K562 (cell line): ENCODE results near the gene GCN1. TPM values are rescaled to one million over a fixed set of nuclear protein-coding genes. Genes with fewer than 3 reads are reported as not detected.

Source experiments
- ATAC-seq: fragments of 200-7000 bp; cut with Tn5 transposase; 3 replicates; pipeline ENCODE4 v1.9.1; 2020; ENCODE audit warnings: moderate library complexity
- BruUV-seq: library from RNA; stranded (reverse); fragments of 400-500 nt; replicated peaks from 2 replicates; lab custom pipeline; 2021; lab: Mats Ljungman, UMichigan
- CTCF ChIA-PET: fragments of 300-600 bp; formaldehyde crosslinking; extraction: SDS; loops from one replicate; lab custom pipeline; 2021; ENCODE audit warnings: low intra/inter-chr PET ratio; lab: Yijun Ruan, JAX
- POLR2A ChIA-PET: fragments of 300-600, 350-650 bp; sonication (Branson Sonifier 250); formaldehyde crosslinking; extraction: SDS; loops from one replicate; lab custom pipeline; 2021; ENCODE audit warnings: antibody characterized with exemption, inconsistent platforms; lab: Yijun Ruan, JAX
- DNase-seq, 4 experiments: peaks; one replicate each; pipeline versions ENCODE4 v3.0.0 to v3.0.0-alpha.2; 2011 to 2018; ENCODE audit warnings: low spot score in 3 of 4, mixed read lengths in 3 of 4; ENCODE audit errors: extremely low read depth in 1 of 4
- FAIRE-seq: peaks from 2 replicates; lab custom pipeline; 2011; peaks lifted over from hg19 to GRCh38; lab: Jason Lieb, UNC
- H2AFZ ChIP-seq: 2 replicates; pipeline ENCODE4 v1.6.0; 2011; ENCODE audit warnings: low read depth, low read length, control low read depth, inconsistent platforms
- H3K27ac ChIP-seq: fragments of 200-600 bp; 3 replicates; pipeline ENCODE4 v1.8.0; 2011; ENCODE audit warnings: low read depth, mild to moderate bottlenecking, control low read depth, inconsistent platforms, low read length, moderate library complexity, mixed read lengths; ENCODE audit errors: extremely low read depth
- H3K27me3 ChIP-seq, 2 experiments: fragments of 300-600 bp in 1 of 2; 2 replicates in 1 of 2; 3 replicates in 1 of 2; pipeline versions ENCODE4 v1.6.0 to v1.8.0; 2011; ENCODE audit warnings: inconsistent platforms in 2 of 2, low read length in 2 of 2, mild to moderate bottlenecking in 1 of 2, mixed read lengths in 1 of 2, moderate library complexity in 1 of 2; ENCODE audit not compliant: control insufficient read depth in 2 of 2, insufficient read depth in 2 of 2
- H3K36me3 ChIP-seq: fragments of 300-600 bp; 3 replicates; pipeline ENCODE4 v1.8.0; 2011; ENCODE audit warnings: mild to moderate bottlenecking, low read length, inconsistent platforms; ENCODE audit not compliant: control insufficient read depth, insufficient read depth
- H3K4me1 ChIP-seq, 2 experiments: fragments of 200-600 bp in 1 of 2; replicated peaks in 1 of 2; 2 replicates in 1 of 2; 3 replicates in 1 of 2; pipeline versions ENCODE4 v1.5.1 to v1.8.0; 2011; ENCODE audit warnings: inconsistent platforms in 2 of 2, low read length in 2 of 2, mild to moderate bottlenecking in 1 of 2, mixed read lengths in 1 of 2, moderate library complexity in 1 of 2; ENCODE audit not compliant: control insufficient read depth in 2 of 2, insufficient read depth in 2 of 2
- H3K4me2 ChIP-seq: 2 replicates; pipeline ENCODE4 v1.6.1; 2011; ENCODE audit warnings: low read length, control low read depth, inconsistent platforms, mixed read lengths; ENCODE audit not compliant: insufficient read depth
- H3K4me3 ChIP-seq: fragments of 200-600 bp; sonication (generic), shearing (Covaris generic); 2 replicates; pipeline ENCODE4 v1.5.1; 2016; ENCODE audit warnings: control low read depth, inconsistent platforms
- H3K79me2 ChIP-seq: fragments of 200-600 bp; 3 replicates; pipeline ENCODE4 v1.8.0; 2011; ENCODE audit warnings: low read length, inconsistent platforms; ENCODE audit not compliant: control insufficient read depth, insufficient read depth
- H3K9ac ChIP-seq, 2 experiments: 2 replicates each; pipeline versions ENCODE4 v1.6.0 to v1.6.1; 2011; ENCODE audit warnings: low read depth in 2 of 2, low read length in 2 of 2, control low read depth in 1 of 2, inconsistent platforms in 1 of 2, mild to moderate bottlenecking in 1 of 2, mixed read lengths in 1 of 2; ENCODE audit not compliant: insufficient read depth in 1 of 2
- H3K9me1 ChIP-seq: one replicate; pipeline ENCODE4 v1.6.0; 2011; ENCODE audit warnings: inconsistent platforms, mild to moderate bottlenecking, low read length, moderate library complexity; ENCODE audit not compliant: control insufficient read depth, insufficient read depth
- H3K9me3 ChIP-seq: replicated peaks from 2 replicates; pipeline ENCODE4 v1.5.1; 2011; ENCODE audit warnings: low read depth, low read length, inconsistent platforms; ENCODE audit not compliant: control insufficient read depth, insufficient read depth
- H4K20me1 ChIP-seq: replicated peaks from 2 replicates; pipeline ENCODE4 v1.6.1; 2011; ENCODE audit warnings: low read length, inconsistent platforms, mixed read lengths; ENCODE audit not compliant: control insufficient read depth, insufficient read depth
- BCOR ChIP-seq: fragments of 450-650 bp; IDR thresholded peaks from 2 replicates; pipeline ENCODE4 v1.6.1; 2016
- E2F1 ChIP-seq: sonication (generic); formaldehyde crosslinking; IDR thresholded peaks from 2 replicates; pipeline ENCODE4 v1.8.1; 2023; ENCODE audit warnings: mild to moderate bottlenecking, missing genetic modification reagents, moderate library complexity
- FIP1L1 ChIP-seq: fragments of 200-400 bp; formaldehyde crosslinking; IDR thresholded peaks from 2 replicates; pipeline ENCODE4 v1.6.1; 2018; ENCODE audit warnings: mild to moderate bottlenecking, low read depth, low read length; ENCODE audit not compliant: poor library complexity, severe bottlenecking
- FOXK2 ChIP-seq, 2 experiments: fragments of 450-650 bp; IDR thresholded peaks in 1 of 2; conservative IDR thresholded peaks in 1 of 2; 2 replicates each; pipeline ENCODE4 v1.6.1; 2016; ENCODE audit warnings: low read depth in 2 of 2, mild to moderate bottlenecking in 1 of 2
- FUS ChIP-seq: fragments of 200-400 bp; formaldehyde crosslinking; optimal IDR thresholded peaks from 2 replicates; pipeline ENCODE3; 2017; ENCODE audit warnings: low read depth, low read length
- HNRNPLL ChIP-seq: fragments of 200-400 bp; formaldehyde crosslinking; IDR thresholded peaks from 2 replicates; pipeline ENCODE4 v1.6.1; 2017; ENCODE audit warnings: low read length, low read depth, mild to moderate bottlenecking; ENCODE audit not compliant: poor library complexity, severe bottlenecking
- L3MBTL2 ChIP-seq: fragments of 450-650 bp; IDR thresholded peaks from 2 replicates; pipeline ENCODE4 v1.6.1; 2016; ENCODE audit warnings: mild to moderate bottlenecking, moderate library complexity
- MCM5 ChIP-seq: fragments of 450-650 bp; IDR thresholded peaks from 2 replicates; pipeline ENCODE4 v1.6.1; 2016; ENCODE audit warnings: low read depth
- MTF1 ChIP-seq: fragments of 250-450 bp; sonication (Bioruptor Pico); IDR thresholded peaks from 2 replicates; pipeline ENCODE4 v1.9.0; 2021; ENCODE audit warnings: moderate library complexity, mild to moderate bottlenecking, inconsistent platforms, borderline replicate concordance
- NFXL1 ChIP-seq: fragments of 450-650 bp; formaldehyde crosslinking; IDR thresholded peaks from 2 replicates; pipeline ENCODE4 v1.4.0; 2021; ENCODE audit warnings: mild to moderate bottlenecking
- POLR2AphosphoS2 ChIP-seq: IDR thresholded peaks from 2 replicates; pipeline ENCODE4 v1.6.1; 2012; ENCODE audit warnings: low read length, improper control_type of control experiment
- POLR2G ChIP-seq: fragments of 200-400 bp; formaldehyde crosslinking; IDR thresholded peaks from 2 replicates; pipeline ENCODE4 v1.6.1; 2017; ENCODE audit warnings: low read depth, mild to moderate bottlenecking, antibody characterized with exemption, low read length, moderate library complexity
- RBM22 ChIP-seq: fragments of 200-400 bp; formaldehyde crosslinking; IDR thresholded peaks from 2 replicates; pipeline ENCODE4 v1.6.1; 2018; ENCODE audit warnings: low read length, low read depth; ENCODE audit not compliant: poor library complexity, severe bottlenecking
- RBM34 ChIP-seq: fragments of 200-400 bp; formaldehyde crosslinking; IDR thresholded peaks from 2 replicates; pipeline ENCODE4 v1.6.1; 2018; ENCODE audit warnings: low read length, borderline replicate concordance; ENCODE audit not compliant: insufficient read depth
- TRIM25 ChIP-seq: fragments of 450-650 bp; IDR thresholded peaks from 2 replicates; pipeline ENCODE4 v1.7.0; 2016; ENCODE audit warnings: borderline replicate concordance
- TRIM28 ChIP-seq: fragments of 450-650 bp; IDR thresholded peaks from 2 replicates; pipeline ENCODE4 v1.6.1; 2017
- ZNF12 ChIP-seq: sonication (generic); formaldehyde crosslinking; IDR thresholded peaks from 2 replicates; pipeline ENCODE4 v1.4.0; 2020; ENCODE audit warnings: mild to moderate bottlenecking, missing genetic modification reagents
- ZNF124 ChIP-seq: sonication (generic); formaldehyde crosslinking; IDR thresholded peaks from 2 replicates; pipeline ENCODE4 v1.8.1; 2022; ENCODE audit warnings: missing genetic modification reagents
- WGBS: fragments of 100-300 bp; shearing (Covaris generic); methylation state at CpG from one replicate; pipeline ENCODE4 v1.1.6; 2016; ENCODE audit warnings: low coverage, mixed read lengths; ENCODE audit not compliant: insufficient coverage; ENCODE audit errors: missing lambda C conversion rate; 5-methylcytosine and 5-hydroxymethylcytosine counted together
- in situ Hi-C: fragments of 300-500 bp; cut with MboI; formaldehyde crosslinking; loops from 4 replicates; pipeline ENCODE4 v1.15.0; 2018; ENCODE audit warnings: inconsistent platforms, mixed read lengths
- intact Hi-C: fragments of 100-400 bp; cut with micrococcal nuclease; formaldehyde crosslinking; loops from 2 replicates; pipeline ENCODE4 v1.14.2; 2022
- polyA plus RNA-seq, 8 experiments: library from polyadenylated mRNA; depleted of rRNA in 4 of 8; stranded (reverse) in 5 of 8; unstranded in 3 of 8; fragments of >200 nt; fragmentation: Nextera tagmentation in 2 of 8; fragmentation: Illumina TruSeq in 1 of 8; extraction: Ambion mirVana in 2 of 8; extraction: Trizol in 1 of 8; gene quantifications; 2 replicates each; pipeline versions ENCODE4 v1.2.1 to v1.2.3, GENCODE V29; 2011 to 2014; ENCODE audit warnings: inconsistent platforms in 1 of 8, missing spikeins in 1 of 8
- total RNA-seq, 7 experiments: library from RNA; depleted of rRNA in 6 of 7; stranded (reverse); fragments of >200 nt in 6 of 7; fragmentation: Illumina TruSeq in 2 of 7; extraction: Trizol in 2 of 7; gene quantifications; 2 replicates each; pipeline versions ENCODE4 v1.2.1 to v1.2.3, GENCODE V29; 2011 to 2021; ENCODE audit warnings: low replicate concordance in 1 of 7

Gene GCN1
- total and polyA plus RNA-seq, 9 of the 15 experiments (the other 6 are each of a cell fraction or from before 2014, with no cell fraction given): 11.9 to 190 (median 51.7) TPM

GRCh38 chr12:120092551-120093335, 101.8 kb downstream of the GCN1 start:
- CTCF ChIA-PET: no interaction called here
- Histone ChIP-seq H3K36me3 (peaks cover 38% of the 10 kb centered on the region; the same call in 1 of the 3 replicates), H3K27me3 (no peaks in the 10 kb centered on the region), H3K9ac (peak overlapping the region in 1 of 2 experiments; percentile 58; a peak in 1 of 4 replicates), H3K4me3 (no peak overlapping the region), H3K9me3 (no peaks in the 10 kb centered on the region), H3K79me2 (no peaks in the 10 kb centered on the region), H2AFZ (no peak overlapping the region), H3K4me2 (no peak overlapping the region), H4K20me1 (no peaks in the 10 kb centered on the region; the same call in none of the 2 replicates), H3K4me1 (peaks cover under 1 to 45% of the 10 kb centered on the region in 2 experiments; a peak in 2 of 5 replicates), H3K27ac (no peak overlapping the region), H3K9me1 (no peaks in the 10 kb centered on the region)
- 83% methylated on average over 14 of the region's 23 CpGs for WGBS
- DNase-seq (no peak), FAIRE-seq (no peak), ATAC-seq (no peak)
- POLR2A ChIA-PET: interaction anchor here (1.1 to 1.8 kb wide), 2 partner anchors 12 to 15 kb away, joined by 3 to 7 read pairs; no protein-coding TSS in a partner anchor
- intact Hi-C loops (no loop called here), in situ Hi-C loops (no loop called here)
- TF ChIP-seq MCM5: no peak
- TF ChIP-seq MTF1 (CRISPR knock-in tag): no peak
- no peak for TF ChIP-seq TRIM28
- TF ChIP-seq RBM22: peak; percentile 2
- TF ChIP-seq FOXK2 (conservative IDR thresholded peaks at IDR 0.05 in 1 of 2, IDR thresholded peaks at IDR 0.05 in 1 of 2; ENCODE audit: low read depth in 2 of 2): no peak
- no peak for TF ChIP-seq E2F1 (CRISPR knock-in tag)
- TF ChIP-seq TRIM25: no peak
- TF ChIP-seq L3MBTL2: no peak
- TF ChIP-seq HNRNPLL: no peak
- TF ChIP-seq POLR2G: peak; percentile 14; the same call in 1 of the 2 replicates
- TF ChIP-seq POLR2AphosphoS2: 0 out of 2 replicates have a peak, but pooled peaks have one; percentile 15
- no peak for TF ChIP-seq ZNF12 (CRISPR knock-in tag)
- TF ChIP-seq ZNF124 (CRISPR knock-in tag): no peak
- TF ChIP-seq NFXL1 (CRISPR knock-in tag): no peak
- TF ChIP-seq BCOR: no peak
- peak; percentile 24 for TF ChIP-seq FIP1L1
- no peak for TF ChIP-seq RBM34
- no peak for TF ChIP-seq FUS
- no TSS peak for BruUV-seq
